D721Med (cell line): ENCODE measurements around the gene ZNF653.
"Not testable (repeated sequence)": the region's sequence is repeated elsewhere in the genome, so short reads cannot be mapped to it uniquely, and the experiment has no call there.

Experiments
- DNase-seq: peaks from one replicate; pipeline ENCODE4 v3.0.0; 2011; ENCODE audit warnings: low spot score; ENCODE audit not compliant: insufficient read length
- FAIRE-seq: peaks from 2 replicates; lab custom pipeline; 2011; peaks lifted over from hg19 to GRCh38; lab: Jason Lieb, UNC
- TF ChIP-seq, protein P1 (sequence below): IDR thresholded peaks from 2 replicates; pipeline ENCODE4 v1.5.1; 2012; ENCODE audit warnings: mild to moderate bottlenecking, control low read depth; ENCODE audit not compliant: insufficient read depth; ENCODE audit errors: missing control alignments

Gene ZNF653

DNA sequence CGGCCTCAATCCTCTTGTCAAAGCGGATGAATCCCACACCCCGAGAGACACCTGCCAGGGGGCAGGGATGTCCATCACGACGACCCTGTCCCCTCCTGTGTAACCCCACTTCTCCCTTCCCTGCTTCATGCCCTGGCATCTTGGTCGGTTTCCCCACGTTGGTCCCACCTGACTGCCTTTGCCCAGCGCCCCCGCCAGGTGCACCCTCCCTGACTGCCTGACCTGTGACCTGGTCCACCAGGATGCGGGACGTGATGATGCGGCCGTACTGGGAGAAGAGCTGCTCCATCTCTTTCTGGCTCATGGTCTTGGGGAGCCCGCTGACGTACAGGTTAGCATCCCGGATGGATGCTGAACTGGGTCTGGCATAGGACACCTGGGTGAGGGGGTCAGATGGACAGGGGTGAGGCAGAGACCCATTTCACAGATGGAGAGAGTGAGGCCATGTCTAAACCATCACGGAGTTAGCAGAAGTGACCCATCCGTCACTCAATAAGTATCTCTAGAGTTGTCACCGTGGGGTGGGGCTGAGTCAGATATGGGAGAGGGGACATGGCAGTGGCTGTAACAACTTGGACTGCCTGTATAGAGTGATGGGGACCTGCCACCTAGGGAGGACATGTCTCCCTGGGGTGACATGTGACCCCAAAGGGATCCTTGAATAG lies 47.3 kb downstream of the ZNF653 start:
- TF ChIP-seq, protein P1, sequence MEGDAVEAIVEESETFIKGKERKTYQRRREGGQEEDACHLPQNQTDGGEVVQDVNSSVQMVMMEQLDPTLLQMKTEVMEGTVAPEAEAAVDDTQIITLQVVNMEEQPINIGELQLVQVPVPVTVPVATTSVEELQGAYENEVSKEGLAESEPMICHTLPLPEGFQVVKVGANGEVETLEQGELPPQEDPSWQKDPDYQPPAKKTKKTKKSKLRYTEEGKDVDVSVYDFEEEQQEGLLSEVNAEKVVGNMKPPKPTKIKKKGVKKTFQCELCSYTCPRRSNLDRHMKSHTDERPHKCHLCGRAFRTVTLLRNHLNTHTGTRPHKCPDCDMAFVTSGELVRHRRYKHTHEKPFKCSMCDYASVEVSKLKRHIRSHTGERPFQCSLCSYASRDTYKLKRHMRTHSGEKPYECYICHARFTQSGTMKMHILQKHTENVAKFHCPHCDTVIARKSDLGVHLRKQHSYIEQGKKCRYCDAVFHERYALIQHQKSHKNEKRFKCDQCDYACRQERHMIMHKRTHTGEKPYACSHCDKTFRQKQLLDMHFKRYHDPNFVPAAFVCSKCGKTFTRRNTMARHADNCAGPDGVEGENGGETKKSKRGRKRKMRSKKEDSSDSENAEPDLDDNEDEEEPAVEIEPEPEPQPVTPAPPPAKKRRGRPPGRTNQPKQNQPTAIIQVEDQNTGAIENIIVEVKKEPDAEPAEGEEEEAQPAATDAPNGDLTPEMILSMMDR, result no peak
- FAIRE-seq, result no peak
- no peak for DNase-seq

DNA sequence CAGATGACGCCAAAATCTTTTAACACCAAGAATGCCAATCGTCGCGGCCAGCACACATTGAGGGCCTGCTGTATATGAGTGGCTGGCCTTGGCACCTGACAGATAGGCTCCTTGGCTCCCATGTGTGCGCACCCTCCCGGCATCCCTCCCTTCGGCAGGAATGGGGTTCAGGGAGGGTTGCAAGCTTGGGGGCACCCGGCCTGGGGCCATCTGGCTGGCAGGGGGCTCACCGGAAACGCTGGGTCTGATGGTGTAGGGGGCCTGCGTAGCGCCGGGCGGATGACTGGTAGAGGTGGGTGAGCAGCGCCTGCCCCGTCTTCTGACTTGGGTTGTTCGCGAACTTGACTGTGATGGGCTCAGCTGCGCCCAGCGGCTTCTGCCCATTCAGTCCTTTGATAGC lies 47.8 kb downstream of the ZNF653 start:
- DNase-seq (no peak), FAIRE-seq (no peak)
- TF ChIP-seq, protein P1, result no peak

DNA sequence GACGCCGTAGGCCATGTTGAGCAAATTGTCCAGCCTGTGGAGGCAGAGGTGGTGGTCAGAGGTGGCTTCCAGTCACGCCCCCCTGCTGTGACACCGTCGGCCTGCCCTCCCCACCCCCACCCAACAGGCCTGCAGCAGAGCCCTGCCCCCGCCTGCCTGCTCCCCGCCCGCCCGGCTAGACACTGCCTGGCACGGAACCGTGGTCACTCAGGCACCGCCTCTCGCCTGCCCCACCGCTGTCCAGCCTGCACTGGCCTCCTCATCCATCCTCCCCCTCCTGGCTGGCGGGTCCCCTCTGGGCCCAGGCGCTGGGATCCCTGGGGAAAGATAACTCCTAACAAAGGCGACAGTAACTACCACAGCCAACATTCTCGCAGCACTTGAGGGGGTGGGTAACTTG lies 48.5 kb downstream of the ZNF653 start:
- DNase-seq, result no peak
- FAIRE-seq, result no peak
- TF ChIP-seq, protein P1, result no peak

DNA sequence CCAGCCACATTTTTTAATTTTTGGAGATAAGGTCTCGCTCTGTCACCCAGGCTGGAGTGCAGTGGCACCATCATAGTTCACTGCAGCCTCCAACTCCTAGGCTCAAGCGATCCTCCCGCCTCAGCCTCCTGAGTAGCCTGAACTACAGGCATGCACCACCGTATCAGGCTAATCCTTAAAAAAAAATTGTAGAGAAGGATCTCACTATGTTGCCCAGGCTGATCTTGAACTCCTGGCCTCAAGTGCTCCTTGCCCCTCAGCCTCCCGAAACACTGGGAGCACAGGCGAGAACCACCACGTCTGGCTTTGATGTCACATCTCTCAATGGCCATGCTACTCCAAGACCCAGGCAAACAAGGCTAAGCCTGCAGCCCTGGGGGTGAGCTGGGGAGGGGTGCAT lies 49.0 kb downstream of the ZNF653 start:
- DNase-seq (no peak), FAIRE-seq (no peak)
- TF ChIP-seq, protein P1, result no peak

DNA sequence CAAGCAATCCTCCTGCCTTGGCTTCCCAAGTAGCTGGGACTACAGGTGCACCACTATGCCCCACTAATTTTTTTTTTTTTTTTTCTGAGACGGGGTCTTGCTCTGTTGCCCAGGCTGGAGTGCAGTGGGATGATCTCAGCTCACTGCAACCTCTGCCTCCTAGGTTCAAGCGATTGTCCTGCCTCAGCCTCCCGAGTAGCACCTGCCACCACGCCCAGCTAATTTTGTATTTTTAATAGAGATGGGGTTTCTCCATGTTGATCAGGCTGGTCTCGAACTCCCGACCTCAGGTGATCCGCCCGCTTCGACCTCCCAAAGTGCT lies 50.4 kb downstream of the ZNF653 start:
- not testable (repeated sequence) for FAIRE-seq, DNase-seq

DNA sequence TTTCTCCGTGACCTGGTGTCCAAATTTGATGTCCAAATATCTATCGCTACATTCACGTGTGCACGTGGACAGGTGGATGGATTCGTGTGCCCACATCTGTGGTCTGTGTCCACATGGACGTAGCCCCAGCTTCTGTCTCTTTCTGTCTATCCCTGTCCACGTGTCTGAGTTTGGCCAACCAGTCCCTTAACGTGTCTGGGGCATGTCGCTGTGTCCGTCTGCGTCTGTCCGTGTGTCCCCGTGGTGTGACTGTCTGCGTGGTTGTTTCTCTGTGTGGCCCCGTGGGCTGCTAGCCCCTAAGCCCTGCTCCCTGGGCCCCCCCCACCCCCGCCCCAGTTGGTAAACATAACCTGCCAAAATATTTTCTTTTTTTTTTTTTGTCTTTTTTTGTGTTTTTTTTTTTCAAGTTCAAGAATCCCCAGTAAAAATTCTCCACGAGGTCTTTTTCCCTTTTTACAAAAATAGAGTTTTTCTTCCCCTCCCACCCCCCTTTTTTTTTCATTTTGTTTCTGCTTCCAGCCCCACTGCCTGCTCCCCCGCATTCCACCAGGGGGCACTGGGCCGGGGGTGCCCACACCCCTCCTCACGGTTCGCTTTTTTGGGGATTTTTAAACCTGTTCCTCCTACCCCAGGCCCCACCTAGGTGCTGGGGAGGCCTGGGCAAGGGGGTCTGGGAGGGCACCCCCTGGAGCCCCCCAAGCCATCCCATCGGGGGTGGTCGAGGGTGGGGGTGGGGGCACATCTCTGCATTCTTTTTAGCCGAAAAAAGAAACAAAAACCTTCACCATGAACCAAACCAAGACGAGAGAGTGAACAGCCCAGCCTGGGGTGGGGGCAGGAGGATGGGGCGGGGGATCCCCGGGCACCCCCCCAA lies 51.9 kb downstream of the ZNF653 start:
- FAIRE-seq (no peak), DNase-seq (peak; percentile 24)
- TF ChIP-seq, protein P1, result peak; percentile 38

DNA sequence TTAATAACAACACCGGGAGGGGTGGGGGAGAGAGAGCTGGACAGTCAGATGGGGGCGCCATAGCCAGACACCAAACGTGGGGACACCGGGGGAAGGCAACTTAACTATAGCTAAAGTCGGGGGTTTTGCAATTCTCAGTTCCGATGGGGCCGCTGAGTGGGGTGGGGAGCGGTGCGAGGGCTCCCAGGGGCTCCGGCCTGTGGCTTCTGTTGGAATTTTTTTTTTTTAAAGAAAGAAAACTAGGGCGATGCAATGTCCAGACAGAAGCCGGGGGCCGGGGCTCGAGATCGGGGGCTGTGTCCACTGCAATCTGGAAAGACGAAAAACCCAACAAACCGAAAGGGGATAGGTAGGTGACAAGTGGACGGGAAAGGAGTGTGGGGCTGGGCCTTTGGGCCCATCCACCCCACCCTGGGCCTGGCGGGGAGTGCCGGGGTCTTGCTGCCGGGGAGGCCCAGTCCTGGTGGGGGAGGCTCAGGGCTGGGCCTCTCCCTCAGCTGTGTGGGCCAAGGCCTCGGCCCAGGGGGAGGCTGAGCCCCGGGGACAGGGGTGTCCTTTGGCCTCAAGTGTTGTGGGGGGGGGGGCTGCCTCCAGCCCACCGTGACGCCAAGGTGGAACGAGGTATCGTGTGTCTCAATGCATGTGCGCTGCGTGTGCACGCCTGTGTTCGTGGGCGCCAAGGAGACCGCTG lies 52.9 kb downstream of the ZNF653 start:
- DNase-seq, result peak; percentile 23
- FAIRE-seq, result no peak
- TF ChIP-seq, protein P1, result peak; percentile 6
